ENCODE measurements around the gene GAB1.

DNA sequence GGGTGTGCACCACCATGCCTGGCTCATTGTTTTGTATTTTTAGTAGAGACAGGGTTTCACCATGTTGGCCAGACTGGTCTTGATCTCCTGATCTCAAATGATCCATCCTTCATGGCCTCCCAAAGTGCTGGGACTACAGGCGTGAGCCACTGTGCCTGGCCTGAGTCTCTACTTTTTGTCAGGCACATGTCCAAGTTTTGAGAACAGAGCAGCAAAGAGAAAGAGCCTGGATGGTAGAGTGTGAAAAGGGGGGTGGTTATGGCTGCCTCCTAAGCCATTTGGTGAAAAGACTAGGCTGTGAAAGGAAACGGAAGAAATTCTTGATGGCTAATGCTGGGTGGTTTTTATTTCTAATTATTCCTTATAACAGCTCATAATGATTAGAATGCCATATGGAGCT lies 63.4 kb downstream of the GAB1 start:
- no peak for TF ChIP-seq POLR2AphosphoS5 (IDR thresholded peaks at IDR 0.05)
- TF ChIP-seq, protein P1, sequence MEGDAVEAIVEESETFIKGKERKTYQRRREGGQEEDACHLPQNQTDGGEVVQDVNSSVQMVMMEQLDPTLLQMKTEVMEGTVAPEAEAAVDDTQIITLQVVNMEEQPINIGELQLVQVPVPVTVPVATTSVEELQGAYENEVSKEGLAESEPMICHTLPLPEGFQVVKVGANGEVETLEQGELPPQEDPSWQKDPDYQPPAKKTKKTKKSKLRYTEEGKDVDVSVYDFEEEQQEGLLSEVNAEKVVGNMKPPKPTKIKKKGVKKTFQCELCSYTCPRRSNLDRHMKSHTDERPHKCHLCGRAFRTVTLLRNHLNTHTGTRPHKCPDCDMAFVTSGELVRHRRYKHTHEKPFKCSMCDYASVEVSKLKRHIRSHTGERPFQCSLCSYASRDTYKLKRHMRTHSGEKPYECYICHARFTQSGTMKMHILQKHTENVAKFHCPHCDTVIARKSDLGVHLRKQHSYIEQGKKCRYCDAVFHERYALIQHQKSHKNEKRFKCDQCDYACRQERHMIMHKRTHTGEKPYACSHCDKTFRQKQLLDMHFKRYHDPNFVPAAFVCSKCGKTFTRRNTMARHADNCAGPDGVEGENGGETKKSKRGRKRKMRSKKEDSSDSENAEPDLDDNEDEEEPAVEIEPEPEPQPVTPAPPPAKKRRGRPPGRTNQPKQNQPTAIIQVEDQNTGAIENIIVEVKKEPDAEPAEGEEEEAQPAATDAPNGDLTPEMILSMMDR (IDR thresholded peaks at IDR 0.05), result no peak
- no peak for TF ChIP-seq EP300 (IDR thresholded peaks at IDR 0.05)
- no peak for TF ChIP-seq POLR2A (IDR thresholded peaks at IDR 0.05)
